Measurements from ENCODE around the gene HBD. TPM values are rescaled to one million over a fixed set of nuclear protein-coding genes. Genes with fewer than 3 reads are reported as not detected.
A peak's percentile ranks its signal among the peaks of the same experiment; 100 is the strongest.

The HBD gene
- total and polyA plus RNA-seq, 9 of the 15 experiments (the other 6 are each of a cell fraction or from before 2014, with no cell fraction given): 11.8 to 169 (median 36.0) TPM

GRCh38 chr11:5283086-5283485 is 48.8 kb upstream of the HBD start:
- H3K4me1 ChIP-seq (replicated peaks in 1 of 2; ENCODE audit: control insufficient read depth in 2 of 2, insufficient read depth in 2 of 2, low read length in 2 of 2): peaks cover 33 to 88% of the 10 kb centered on the region in 2 experiments
- no peak for DNase-seq (ENCODE audit: extremely low read depth in 1 of 4, low spot score in 3 of 4)
- peak overlapping the region in 1 of 2 experiments; percentile 3; a peak in 1 of 4 replicates for H3K9ac ChIP-seq (ENCODE audit: insufficient read depth in 1 of 2, low read depth in 2 of 2, low read length in 2 of 2)
- no peak overlapping the region for H3K4me3 ChIP-seq
- ChIA-PET POLR2A (interaction anchor here (0.8 to 2.1 kb wide), 3 partner anchors 17 to 353 kb away, joined by 3 to 7 read pairs (median 5); partner anchors contain the start of gene HBG1), CTCF (ENCODE audit: low intra/inter-chr PET ratio) (no interaction called here)
- H3K79me2 ChIP-seq (ENCODE audit: control insufficient read depth, insufficient read depth, low read length): peaks cover 90% of the 10 kb centered on the region
- no peaks in the 10 kb centered on the region for H3K27me3 ChIP-seq (ENCODE audit: control insufficient read depth in 2 of 2, insufficient read depth in 2 of 2, low read length in 2 of 2)
- no peak overlapping the region for H2AFZ ChIP-seq (ENCODE audit: low read depth, low read length)
- H4K20me1 ChIP-seq (replicated peaks; ENCODE audit: control insufficient read depth, insufficient read depth, low read length): no peaks in the 10 kb centered on the region
- H3K27ac ChIP-seq (ENCODE audit: extremely low read depth, low read depth, low read length): peak overlapping the region; percentile 51
- no TSS peak for BruUV-seq (replicated peaks)
- H3K9me3 ChIP-seq (replicated peaks; ENCODE audit: control insufficient read depth, insufficient read depth, low read depth, low read length): no peaks in the 10 kb centered on the region
- intact Hi-C loops (cut with micrococcal nuclease): loop anchor here (10.0 kb wide), 2 partner anchors 222 to 312 kb away; partner anchors contain the start of genes TRIM6 and UBQLN3
- in situ Hi-C loops (cut with MboI): no loop called here
- TF ChIP-seq ZNF589 (CRISPR knock-in tag; IDR thresholded peaks at IDR 0.05; ENCODE audit: low read depth) (no peak), NR2C2 (CRISPR knock-in tag; IDR thresholded peaks at IDR 0.05) (no peak), NR2C2 (tag; IDR thresholded peaks at IDR 0.05) (peak; percentile 7; the same call in 1 of the 2 replicates), HNRNPLL (IDR thresholded peaks at IDR 0.05; ENCODE audit: low read depth, low read length, poor library complexity, severe bottlenecking) (no peak), RAD21 (CRISPR knock-in tag; conservative IDR thresholded peaks at IDR 0.05 in 1 of 2, IDR thresholded peaks at IDR 0.05 in 1 of 2) (0 out of 4 replicates have a peak, but pooled peaks of 1 of the 2 experiments have one; percentile 1), CBX1 (IDR thresholded peaks at IDR 0.05; ENCODE audit: low read depth) (no peak), NR4A1 (CRISPR knock-in tag; IDR thresholded peaks at IDR 0.05) (no peak), NR4A1 (tag; IDR thresholded peaks at IDR 0.05) (0 out of 2 replicates have a peak, but pooled peaks have one; percentile 11)
- TF ChIP-seq, protein P1, sequence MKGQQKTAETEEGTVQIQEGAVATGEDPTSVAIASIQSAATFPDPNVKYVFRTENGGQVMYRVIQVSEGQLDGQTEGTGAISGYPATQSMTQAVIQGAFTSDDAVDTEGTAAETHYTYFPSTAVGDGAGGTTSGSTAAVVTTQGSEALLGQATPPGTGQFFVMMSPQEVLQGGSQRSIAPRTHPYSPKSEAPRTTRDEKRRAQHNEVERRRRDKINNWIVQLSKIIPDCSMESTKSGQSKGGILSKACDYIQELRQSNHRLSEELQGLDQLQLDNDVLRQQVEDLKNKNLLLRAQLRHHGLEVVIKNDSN (CRISPR knock-in tag; IDR thresholded peaks at IDR 0.05): no peak
- no peak for ATAC-seq
- no peaks in the 10 kb centered on the region for H3K9me1 ChIP-seq (ENCODE audit: control insufficient read depth, insufficient read depth, low read length)
- peaks cover 50% of the 10 kb centered on the region for H3K36me3 ChIP-seq (ENCODE audit: control insufficient read depth, insufficient read depth, low read length)
- WGBS (ENCODE audit: insufficient coverage, low coverage, missing lambda C conversion rate): 68% methylated on average over 3 of the region's 3 CpGs
- no peak for FAIRE-seq
- H3K4me2 ChIP-seq (ENCODE audit: insufficient read depth, low read length): 0 out of 2 replicates have a peak overlapping the region, but pooled peaks have one; percentile 16

All from K562 (cell line).